WTC11 (cell line): Measurements from ENCODE around the gene ZDHHC18. TPM values are rescaled to one million over a fixed set of nuclear protein-coding genes. Genes with fewer than 3 reads are reported as not detected.
"Not testable (repeated sequence)": the region's sequence is repeated elsewhere in the genome, so short reads cannot be mapped to it uniquely, and the experiment has no call there.

ENCODE experiments used
- ATAC-seq: fragments of 200-7000 bp; cut with Tn5 transposase; 2 replicates; pipeline ENCODE4 v1.10.0; 2021; ENCODE audit warnings: mild to moderate bottlenecking, moderate library complexity
- CTCF ChIA-PET: fragments of 300-600 bp; sonication (Branson Sonifier 250); formaldehyde crosslinking; loops from one replicate; lab custom pipeline; 2021; ENCODE audit warnings: antibody characterized with exemption; lab: Charles Lee
- POLR2A ChIA-PET: fragments of 350-600 bp; sonication (Branson Sonifier 250); formaldehyde crosslinking; loops from one replicate; lab custom pipeline; 2021; ENCODE audit warnings: antibody characterized with exemption; lab: Charles Lee
- DNase-seq: peaks from one replicate; pipeline ENCODE4 v3.0.0; 2021; ENCODE audit warnings: low spot score
- H3K27ac Mint-ChIP-seq: 2 replicates; pipeline ENCODE4 v1.8.0; 2021; ENCODE audit warnings: mixed read lengths
- H3K27me3 Mint-ChIP-seq: 2 replicates; pipeline ENCODE4 v1.8.0; 2021; ENCODE audit warnings: low read depth, mild to moderate bottlenecking, moderate library complexity, mixed read lengths
- H3K36me3 Mint-ChIP-seq: 2 replicates; pipeline ENCODE4 v1.8.0; 2021; ENCODE audit warnings: mixed read lengths
- H3K4me1 Mint-ChIP-seq: 2 replicates; pipeline ENCODE4 v1.8.0; 2022; ENCODE audit warnings: mixed read lengths
- H3K4me3 Mint-ChIP-seq: 2 replicates; pipeline ENCODE4 v1.8.0; 2021; ENCODE audit warnings: mild to moderate bottlenecking, moderate library complexity, mixed read lengths
- H3K9me3 Mint-ChIP-seq: 2 replicates; pipeline ENCODE4 v1.8.0; 2021; ENCODE audit warnings: mixed read lengths
- CREB1 ChIP-seq: sonication (generic); formaldehyde crosslinking; IDR thresholded peaks from 2 replicates; pipeline ENCODE4 v1.8.0; 2023; ENCODE audit warnings: mild to moderate bottlenecking, missing genetic modification reagents
- FOXP4 ChIP-seq: sonication (generic); formaldehyde crosslinking; IDR thresholded peaks from 2 replicates; pipeline ENCODE4 v1.8.0; 2022; ENCODE audit warnings: mild to moderate bottlenecking, missing genetic modification reagents
- GABPB1 ChIP-seq: sonication (generic); formaldehyde crosslinking; IDR thresholded peaks from 2 replicates; pipeline ENCODE4 v1.8.1; 2023; ENCODE audit warnings: mild to moderate bottlenecking, missing genetic modification reagents
- IRF2 ChIP-seq: sonication (generic); formaldehyde crosslinking; IDR thresholded peaks from 2 replicates; pipeline ENCODE4 v1.8.0; 2022; ENCODE audit warnings: low read depth, missing genetic modification reagents, borderline replicate concordance
- JUN ChIP-seq: sonication (generic); formaldehyde crosslinking; IDR thresholded peaks from 2 replicates; pipeline ENCODE4 v1.8.0; 2023; ENCODE audit warnings: mild to moderate bottlenecking, missing genetic modification reagents
- MYBL2 ChIP-seq: sonication (generic); formaldehyde crosslinking; IDR thresholded peaks from 2 replicates; pipeline ENCODE4 v1.8.1; 2023; ENCODE audit warnings: mild to moderate bottlenecking, moderate library complexity, missing genetic modification reagents
- NR2C2 ChIP-seq: sonication (generic); formaldehyde crosslinking; IDR thresholded peaks from 2 replicates; pipeline ENCODE4 v1.8.0; 2022; ENCODE audit warnings: mild to moderate bottlenecking, missing genetic modification reagents
- NR3C1 ChIP-seq: sonication (generic); formaldehyde crosslinking; conservative IDR thresholded peaks from 2 replicates; pipeline ENCODE4 v1.8.1; 2023; ENCODE audit warnings: low read depth, mild to moderate bottlenecking, missing genetic modification reagents
- OVOL2 ChIP-seq: fragments of 250-450 bp; sonication (Bioruptor Pico); IDR thresholded peaks from 2 replicates; pipeline ENCODE4 v1.9.0; 2021; ENCODE audit warnings: mild to moderate bottlenecking, borderline replicate concordance
- SP1 ChIP-seq: sonication (generic); formaldehyde crosslinking; conservative IDR thresholded peaks from 2 replicates; pipeline ENCODE4 v1.8.1; 2022; ENCODE audit warnings: missing genetic modification reagents
- ZNF121 ChIP-seq: sonication (generic); formaldehyde crosslinking; IDR thresholded peaks from 2 replicates; pipeline ENCODE4 v1.8.0; 2023; ENCODE audit warnings: missing genetic modification reagents
- ZNF138 ChIP-seq: sonication (generic); formaldehyde crosslinking; conservative IDR thresholded peaks from 2 replicates; pipeline ENCODE4 v1.8.1; 2022; ENCODE audit warnings: mild to moderate bottlenecking, moderate library complexity, missing genetic modification reagents
- ZNF232 ChIP-seq: sonication (generic); formaldehyde crosslinking; IDR thresholded peaks from 2 replicates; pipeline ENCODE4 v1.8.0; 2022; ENCODE audit warnings: mild to moderate bottlenecking, missing genetic modification reagents
- ZNF416 ChIP-seq: fragments of 250-450 bp; sonication (Bioruptor Pico); IDR thresholded peaks from 2 replicates; pipeline ENCODE4 v1.9.0; 2021; ENCODE audit warnings: mild to moderate bottlenecking, inconsistent platforms
- ZNF423 ChIP-seq: fragments of 250-450 bp; sonication (Bioruptor Pico); IDR thresholded peaks from 2 replicates; pipeline ENCODE4 v2.1.2; 2022; ENCODE audit warnings: mild to moderate bottlenecking, moderate library complexity
- total RNA-seq: library from RNA; stranded (reverse); gene quantifications from 3 replicates; pipeline ENCODE4 v1.2.3, GENCODE V29; 2021
- TF ChIP-seq, protein P1 (sequence below): sonication (generic); formaldehyde crosslinking; IDR thresholded peaks from 2 replicates; pipeline ENCODE4 v1.8.1; 2023; ENCODE audit warnings: mild to moderate bottlenecking, missing genetic modification reagents, borderline replicate concordance
- TF ChIP-seq, protein P2 (sequence below): sonication (generic); formaldehyde crosslinking; IDR thresholded peaks from 2 replicates; pipeline ENCODE4 v1.8.1; 2022; ENCODE audit warnings: mild to moderate bottlenecking, moderate library complexity, missing genetic modification reagents
- TF ChIP-seq, protein P3 (sequence below): sonication (generic); formaldehyde crosslinking; IDR thresholded peaks from 2 replicates; pipeline ENCODE4 v1.8.1; 2023; ENCODE audit warnings: mild to moderate bottlenecking, missing genetic modification reagents
- TF ChIP-seq, protein P4 (sequence below): fragments of 250-450 bp; sonication (Bioruptor Pico); conservative IDR thresholded peaks from 2 replicates; pipeline ENCODE4 v1.9.0; 2021; ENCODE audit warnings: mild to moderate bottlenecking
- TF ChIP-seq, protein P5 (sequence below): sonication (generic); formaldehyde crosslinking; IDR thresholded peaks from 2 replicates; pipeline ENCODE4 v1.8.0; 2022; ENCODE audit warnings: mild to moderate bottlenecking, missing genetic modification reagents

Gene ZDHHC18
- total RNA-seq, 1 experiment from 2014 or later: 26.5 TPM

DNA sequence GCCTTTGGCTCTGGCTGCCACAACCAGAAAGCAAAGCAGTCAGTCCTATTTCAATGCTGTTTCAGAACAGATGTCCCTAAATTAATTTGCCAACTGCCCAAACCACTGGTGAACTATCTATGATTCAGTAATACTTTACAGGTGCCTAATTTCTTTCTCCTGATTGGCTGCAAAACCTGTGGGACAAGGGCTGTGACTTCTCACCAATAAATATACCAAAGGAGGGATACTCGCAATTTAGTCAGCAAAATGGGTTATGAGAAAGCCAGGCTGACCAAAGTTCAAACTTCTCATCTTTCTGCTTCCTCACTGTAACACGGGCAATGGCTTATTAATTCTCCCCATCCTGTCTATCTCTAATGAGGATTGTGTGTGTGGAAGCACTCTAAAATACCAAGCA is 50.8 kb downstream of the ZDHHC18 start (continued):
- TF ChIP-seq OVOL2 (CRISPR knock-in tag) (no peak), ZNF138 (no peak)

DNA sequence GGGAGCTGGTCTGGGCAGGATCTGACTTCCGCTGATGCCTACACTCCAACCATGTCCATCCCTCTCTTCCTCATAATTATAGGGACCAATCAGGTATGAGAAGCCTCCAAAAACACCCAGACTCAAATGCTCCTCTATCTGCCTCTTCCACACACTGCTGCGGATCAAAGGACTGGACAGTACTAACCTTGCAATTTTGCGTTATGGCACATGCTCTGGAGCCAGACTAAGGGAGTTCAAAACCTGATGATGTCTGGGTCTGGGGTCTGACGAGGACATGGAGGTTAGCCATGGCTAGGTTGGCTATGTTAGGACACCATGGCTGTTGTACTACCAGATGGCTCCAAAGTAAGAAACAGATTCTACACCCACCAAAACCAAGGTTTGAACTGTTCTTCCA is 53.3 kb downstream of the ZDHHC18 start:
- H3K36me3 Mint-ChIP-seq: peaks cover 40% of the 10 kb centered on the region
- H3K4me1 Mint-ChIP-seq: 0 out of 2 replicates have a peak, but pooled peaks cover 3% of the 10 kb centered on the region
- CTCF ChIA-PET: no interaction called here
- no peak overlapping the region for H3K4me3 Mint-ChIP-seq
- H3K9me3 Mint-ChIP-seq: no peaks in the 10 kb centered on the region
- DNase-seq (no peak), ATAC-seq (no peak)
- no peaks in the 10 kb centered on the region for H3K27me3 Mint-ChIP-seq
- TF ChIP-seq NR3C1 (CRISPR knock-in tag) (no peak), FOXP4 (CRISPR knock-in tag) (no peak), JUN (no peak), ZNF232 (CRISPR knock-in tag) (no peak), CREB1 (CRISPR knock-in tag) (no peak), ZNF423 (no peak), IRF2 (no peak), SP1 (CRISPR knock-in tag) (no peak)
- TF ChIP-seq, protein P1, sequence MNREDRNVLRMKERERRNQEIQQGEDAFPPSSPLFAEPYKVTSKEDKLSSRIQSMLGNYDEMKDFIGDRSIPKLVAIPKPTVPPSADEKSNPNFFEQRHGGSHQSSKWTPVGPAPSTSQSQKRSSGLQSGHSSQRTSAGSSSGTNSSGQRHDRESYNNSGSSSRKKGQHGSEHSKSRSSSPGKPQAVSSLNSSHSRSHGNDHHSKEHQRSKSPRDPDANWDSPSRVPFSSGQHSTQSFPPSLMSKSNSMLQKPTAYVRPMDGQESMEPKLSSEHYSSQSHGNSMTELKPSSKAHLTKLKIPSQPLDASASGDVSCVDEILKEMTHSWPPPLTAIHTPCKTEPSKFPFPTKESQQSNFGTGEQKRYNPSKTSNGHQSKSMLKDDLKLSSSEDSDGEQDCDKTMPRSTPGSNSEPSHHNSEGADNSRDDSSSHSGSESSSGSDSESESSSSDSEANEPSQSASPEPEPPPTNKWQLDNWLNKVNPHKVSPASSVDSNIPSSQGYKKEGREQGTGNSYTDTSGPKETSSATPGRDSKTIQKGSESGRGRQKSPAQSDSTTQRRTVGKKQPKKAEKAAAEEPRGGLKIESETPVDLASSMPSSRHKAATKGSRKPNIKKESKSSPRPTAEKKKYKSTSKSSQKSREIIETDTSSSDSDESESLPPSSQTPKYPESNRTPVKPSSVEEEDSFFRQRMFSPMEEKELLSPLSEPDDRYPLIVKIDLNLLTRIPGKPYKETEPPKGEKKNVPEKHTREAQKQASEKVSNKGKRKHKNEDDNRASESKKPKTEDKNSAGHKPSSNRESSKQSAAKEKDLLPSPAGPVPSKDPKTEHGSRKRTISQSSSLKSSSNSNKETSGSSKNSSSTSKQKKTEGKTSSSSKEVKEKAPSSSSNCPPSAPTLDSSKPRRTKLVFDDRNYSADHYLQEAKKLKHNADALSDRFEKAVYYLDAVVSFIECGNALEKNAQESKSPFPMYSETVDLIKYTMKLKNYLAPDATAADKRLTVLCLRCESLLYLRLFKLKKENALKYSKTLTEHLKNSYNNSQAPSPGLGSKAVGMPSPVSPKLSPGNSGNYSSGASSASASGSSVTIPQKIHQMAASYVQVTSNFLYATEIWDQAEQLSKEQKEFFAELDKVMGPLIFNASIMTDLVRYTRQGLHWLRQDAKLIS (CRISPR knock-in tag): no peak
- TF ChIP-seq, protein P2, sequence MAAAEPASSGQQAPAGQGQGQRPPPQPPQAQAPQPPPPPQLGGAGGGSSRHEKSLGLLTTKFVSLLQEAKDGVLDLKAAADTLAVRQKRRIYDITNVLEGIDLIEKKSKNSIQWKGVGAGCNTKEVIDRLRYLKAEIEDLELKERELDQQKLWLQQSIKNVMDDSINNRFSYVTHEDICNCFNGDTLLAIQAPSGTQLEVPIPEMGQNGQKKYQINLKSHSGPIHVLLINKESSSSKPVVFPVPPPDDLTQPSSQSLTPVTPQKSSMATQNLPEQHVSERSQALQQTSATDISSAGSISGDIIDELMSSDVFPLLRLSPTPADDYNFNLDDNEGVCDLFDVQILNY (CRISPR knock-in tag): no peak
- H3K27ac Mint-ChIP-seq: no peak overlapping the region
- POLR2A ChIA-PET: no interaction called here

DNA sequence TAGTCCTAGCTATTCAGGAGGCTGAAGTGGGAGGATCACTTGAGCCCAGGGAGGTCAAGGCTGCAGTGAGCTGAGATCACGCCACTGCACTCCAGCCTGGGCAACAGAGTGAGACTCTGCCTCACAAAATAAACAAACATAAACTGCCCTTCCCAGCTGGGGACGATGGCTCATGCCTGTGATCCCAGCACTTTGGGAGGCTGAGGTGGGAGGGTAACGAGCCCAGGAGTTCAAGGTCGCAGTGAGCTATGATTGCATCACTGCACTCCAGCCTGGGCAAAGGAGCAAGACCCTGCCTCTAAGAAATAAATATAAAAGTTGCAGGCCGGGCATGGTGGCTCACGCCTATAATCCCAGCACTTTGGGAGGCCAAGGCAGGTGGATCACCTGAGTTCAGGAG is 55.1 kb downstream of the ZDHHC18 start:
- POLR2A ChIA-PET, H3K4me1 Mint-ChIP-seq, H3K27ac Mint-ChIP-seq, H3K27me3 Mint-ChIP-seq, CTCF ChIA-PET, H3K9me3 Mint-ChIP-seq, DNase-seq, ATAC-seq, H3K4me3 Mint-ChIP-seq: not testable (repeated sequence)
- H3K36me3 Mint-ChIP-seq: peaks cover 53% of the 10 kb centered on the region
- TF ChIP-seq GABPB1 (CRISPR knock-in tag): peak; percentile 85
- TF ChIP-seq ZNF121: 0 out of 2 replicates have a peak, but pooled peaks have one; percentile 17

- Mint-ChIP-seq H3K9me3 (no peaks in the 10 kb centered on the region), H3K4me1 (no peaks in the 10 kb centered on the region), H3K27ac (no peak overlapping the region), H3K36me3 (peaks cover 59% of the 10 kb centered on the region), H3K4me3 (no peak overlapping the region), H3K27me3 (no peaks in the 10 kb centered on the region)
- TF ChIP-seq, protein P3, sequence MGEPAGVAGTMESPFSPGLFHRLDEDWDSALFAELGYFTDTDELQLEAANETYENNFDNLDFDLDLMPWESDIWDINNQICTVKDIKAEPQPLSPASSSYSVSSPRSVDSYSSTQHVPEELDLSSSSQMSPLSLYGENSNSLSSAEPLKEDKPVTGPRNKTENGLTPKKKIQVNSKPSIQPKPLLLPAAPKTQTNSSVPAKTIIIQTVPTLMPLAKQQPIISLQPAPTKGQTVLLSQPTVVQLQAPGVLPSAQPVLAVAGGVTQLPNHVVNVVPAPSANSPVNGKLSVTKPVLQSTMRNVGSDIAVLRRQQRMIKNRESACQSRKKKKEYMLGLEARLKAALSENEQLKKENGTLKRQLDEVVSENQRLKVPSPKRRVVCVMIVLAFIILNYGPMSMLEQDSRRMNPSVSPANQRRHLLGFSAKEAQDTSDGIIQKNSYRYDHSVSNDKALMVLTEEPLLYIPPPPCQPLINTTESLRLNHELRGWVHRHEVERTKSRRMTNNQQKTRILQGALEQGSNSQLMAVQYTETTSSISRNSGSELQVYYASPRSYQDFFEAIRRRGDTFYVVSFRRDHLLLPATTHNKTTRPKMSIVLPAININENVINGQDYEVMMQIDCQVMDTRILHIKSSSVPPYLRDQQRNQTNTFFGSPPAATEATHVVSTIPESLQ (CRISPR knock-in tag): no peak
- no peak for TF ChIP-seq NR2C2 (CRISPR knock-in tag)
- TF ChIP-seq MYBL2 (CRISPR knock-in tag): no peak
- TF ChIP-seq, protein P4, sequence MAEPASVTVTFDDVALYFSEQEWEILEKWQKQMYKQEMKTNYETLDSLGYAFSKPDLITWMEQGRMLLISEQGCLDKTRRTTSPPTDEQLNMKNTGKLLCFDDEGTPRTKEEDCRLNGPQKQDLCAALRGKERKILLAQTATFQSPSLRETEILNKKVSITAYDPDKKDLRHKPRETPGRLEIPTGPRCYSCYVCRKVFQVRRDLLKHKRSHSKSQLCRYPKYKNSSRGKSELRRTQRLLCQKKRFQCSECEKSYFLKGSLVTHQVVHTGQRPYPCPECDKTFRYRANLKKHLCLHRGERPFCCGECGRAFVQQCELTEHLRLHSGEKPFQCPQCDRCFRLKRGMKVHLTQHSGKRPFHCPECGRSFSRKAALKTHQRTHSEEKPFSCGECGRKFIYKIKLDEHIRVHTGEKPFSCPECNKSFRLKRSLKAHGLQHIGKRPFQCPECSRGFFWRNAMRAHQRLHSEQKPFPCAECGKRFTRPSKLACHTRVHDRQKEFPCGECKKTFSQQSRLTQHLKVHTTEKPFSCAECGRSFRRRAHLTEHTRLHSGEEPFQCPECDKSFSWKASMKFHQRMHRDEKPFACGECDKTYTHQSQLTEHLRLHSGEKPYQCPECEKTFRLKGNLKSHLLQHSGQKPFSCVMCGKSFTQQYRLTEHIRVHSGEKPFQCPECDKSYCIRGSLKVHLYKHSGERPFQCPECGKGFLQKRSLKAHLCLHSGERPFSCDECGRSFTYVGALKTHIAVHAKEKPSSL (CRISPR knock-in tag): no peak
- TF ChIP-seq ZNF232 (CRISPR knock-in tag): no peak
- TF ChIP-seq ZNF416 (CRISPR knock-in tag): no peak
- TF ChIP-seq, protein P5, sequence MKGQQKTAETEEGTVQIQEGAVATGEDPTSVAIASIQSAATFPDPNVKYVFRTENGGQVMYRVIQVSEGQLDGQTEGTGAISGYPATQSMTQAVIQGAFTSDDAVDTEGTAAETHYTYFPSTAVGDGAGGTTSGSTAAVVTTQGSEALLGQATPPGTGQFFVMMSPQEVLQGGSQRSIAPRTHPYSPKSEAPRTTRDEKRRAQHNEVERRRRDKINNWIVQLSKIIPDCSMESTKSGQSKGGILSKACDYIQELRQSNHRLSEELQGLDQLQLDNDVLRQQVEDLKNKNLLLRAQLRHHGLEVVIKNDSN (CRISPR knock-in tag): no peak
- DNase-seq: no peak
- ChIA-PET POLR2A (no interaction called here), CTCF (interaction anchor here (0.6 kb wide), 1 partner anchor 12 kb away, joined by 3 read pairs; no protein-coding TSS in a partner anchor)
- ATAC-seq: no peak
These were observed 56.4 kb downstream of the ZDHHC18 start for GRCh38 chr1:26882696-26883463.
